K562 (cell line): ENCODE data around the gene TMEM132D. TPM values are rescaled to one million over a fixed set of nuclear protein-coding genes. Genes with fewer than 3 reads are reported as not detected.

Experiments used
- ATAC-seq: fragments of 200-7000 bp; cut with Tn5 transposase; 3 replicates; pipeline ENCODE4 v1.9.1; 2020; ENCODE audit warnings: moderate library complexity
- BruUV-seq: library from RNA; stranded (reverse); fragments of 400-500 nt; replicated peaks from 2 replicates; lab custom pipeline; 2021; lab: Mats Ljungman, UMichigan
- CTCF ChIA-PET: fragments of 300-600 bp; formaldehyde crosslinking; extraction: SDS; loops from one replicate; lab custom pipeline; 2021; ENCODE audit warnings: low intra/inter-chr PET ratio; lab: Yijun Ruan, JAX
- POLR2A ChIA-PET: fragments of 300-600, 350-650 bp; sonication (Branson Sonifier 250); formaldehyde crosslinking; extraction: SDS; loops from one replicate; lab custom pipeline; 2021; ENCODE audit warnings: antibody characterized with exemption, inconsistent platforms; lab: Yijun Ruan, JAX
- DNase-seq, 4 experiments: peaks; one replicate each; pipeline versions ENCODE4 v3.0.0 to v3.0.0-alpha.2; 2011 to 2018; ENCODE audit warnings: low spot score in 3 of 4, mixed read lengths in 3 of 4; ENCODE audit errors: extremely low read depth in 1 of 4
- FAIRE-seq: peaks from 2 replicates; lab custom pipeline; 2011; peaks lifted over from hg19 to GRCh38; lab: Jason Lieb, UNC
- H2AFZ ChIP-seq: 2 replicates; pipeline ENCODE4 v1.6.0; 2011; ENCODE audit warnings: low read depth, low read length, control low read depth, inconsistent platforms
- H3K27ac ChIP-seq: fragments of 200-600 bp; 3 replicates; pipeline ENCODE4 v1.8.0; 2011; ENCODE audit warnings: low read depth, mild to moderate bottlenecking, control low read depth, inconsistent platforms, low read length, moderate library complexity, mixed read lengths; ENCODE audit errors: extremely low read depth
- H3K27me3 ChIP-seq, 2 experiments: fragments of 300-600 bp in 1 of 2; 2 replicates in 1 of 2; 3 replicates in 1 of 2; pipeline versions ENCODE4 v1.6.0 to v1.8.0; 2011; ENCODE audit warnings: inconsistent platforms in 2 of 2, low read length in 2 of 2, mild to moderate bottlenecking in 1 of 2, mixed read lengths in 1 of 2, moderate library complexity in 1 of 2; ENCODE audit not compliant: control insufficient read depth in 2 of 2, insufficient read depth in 2 of 2
- H3K36me3 ChIP-seq: fragments of 300-600 bp; 3 replicates; pipeline ENCODE4 v1.8.0; 2011; ENCODE audit warnings: mild to moderate bottlenecking, low read length, inconsistent platforms; ENCODE audit not compliant: control insufficient read depth, insufficient read depth
- H3K4me1 ChIP-seq, 2 experiments: fragments of 200-600 bp in 1 of 2; replicated peaks in 1 of 2; 2 replicates in 1 of 2; 3 replicates in 1 of 2; pipeline versions ENCODE4 v1.5.1 to v1.8.0; 2011; ENCODE audit warnings: inconsistent platforms in 2 of 2, low read length in 2 of 2, mild to moderate bottlenecking in 1 of 2, mixed read lengths in 1 of 2, moderate library complexity in 1 of 2; ENCODE audit not compliant: control insufficient read depth in 2 of 2, insufficient read depth in 2 of 2
- H3K4me2 ChIP-seq: 2 replicates; pipeline ENCODE4 v1.6.1; 2011; ENCODE audit warnings: low read length, control low read depth, inconsistent platforms, mixed read lengths; ENCODE audit not compliant: insufficient read depth
- H3K4me3 ChIP-seq: fragments of 200-600 bp; sonication (generic), shearing (Covaris generic); 2 replicates; pipeline ENCODE4 v1.5.1; 2016; ENCODE audit warnings: control low read depth, inconsistent platforms
- H3K79me2 ChIP-seq: fragments of 200-600 bp; 3 replicates; pipeline ENCODE4 v1.8.0; 2011; ENCODE audit warnings: low read length, inconsistent platforms; ENCODE audit not compliant: control insufficient read depth, insufficient read depth
- H3K9ac ChIP-seq, 2 experiments: 2 replicates each; pipeline versions ENCODE4 v1.6.0 to v1.6.1; 2011; ENCODE audit warnings: low read depth in 2 of 2, low read length in 2 of 2, control low read depth in 1 of 2, inconsistent platforms in 1 of 2, mild to moderate bottlenecking in 1 of 2, mixed read lengths in 1 of 2; ENCODE audit not compliant: insufficient read depth in 1 of 2
- H3K9me1 ChIP-seq: one replicate; pipeline ENCODE4 v1.6.0; 2011; ENCODE audit warnings: inconsistent platforms, mild to moderate bottlenecking, low read length, moderate library complexity; ENCODE audit not compliant: control insufficient read depth, insufficient read depth
- H3K9me3 ChIP-seq: replicated peaks from 2 replicates; pipeline ENCODE4 v1.5.1; 2011; ENCODE audit warnings: low read depth, low read length, inconsistent platforms; ENCODE audit not compliant: control insufficient read depth, insufficient read depth
- H4K20me1 ChIP-seq: replicated peaks from 2 replicates; pipeline ENCODE4 v1.6.1; 2011; ENCODE audit warnings: low read length, inconsistent platforms, mixed read lengths; ENCODE audit not compliant: control insufficient read depth, insufficient read depth
- CBX1 ChIP-seq: sonication (generic); IDR thresholded peaks from 2 replicates; pipeline ENCODE4 v1.6.1; 2016; ENCODE audit warnings: antibody characterized with exemption, low read depth, mild to moderate bottlenecking
- FOXP1 ChIP-seq: sonication (generic); formaldehyde crosslinking; IDR thresholded peaks from 2 replicates; pipeline ENCODE4 v1.8.0; 2022; ENCODE audit warnings: mild to moderate bottlenecking, missing genetic modification reagents
- NFRKB ChIP-seq: fragments of 450-650 bp; IDR thresholded peaks from 2 replicates; pipeline ENCODE4 v1.6.1; 2016; ENCODE audit warnings: low read depth
- NR0B1 ChIP-seq: fragments of 450-650 bp; IDR thresholded peaks from one replicate; pipeline ENCODE4 v1.6.1; 2018; ENCODE audit warnings: mild to moderate bottlenecking, moderate library complexity; ENCODE audit not compliant: partially characterized antibody
- PRMT5 ChIP-seq: sonication (generic); formaldehyde crosslinking; IDR thresholded peaks from 2 replicates; pipeline ENCODE4 v1.5.0; 2020; ENCODE audit warnings: missing genetic modification reagents
- SPI1 ChIP-seq: IDR thresholded peaks from 2 replicates; pipeline ENCODE4 v1.6.1; 2011; ENCODE audit warnings: low read depth, low read length, control low read depth, borderline replicate concordance
- ZNF354B ChIP-seq: fragments of 250-450 bp; sonication (Bioruptor Pico); IDR thresholded peaks from 2 replicates; pipeline ENCODE4 v1.4.0; 2020
- ZNF57 ChIP-seq: fragments of 450-650 bp; formaldehyde crosslinking; IDR thresholded peaks from 2 replicates; pipeline ENCODE4 v1.4.0; 2020; ENCODE audit warnings: mild to moderate bottlenecking, moderate library complexity
- WGBS: fragments of 100-300 bp; shearing (Covaris generic); methylation state at CpG from one replicate; pipeline ENCODE4 v1.1.6; 2016; ENCODE audit warnings: low coverage, mixed read lengths; ENCODE audit not compliant: insufficient coverage; ENCODE audit errors: missing lambda C conversion rate; 5-methylcytosine and 5-hydroxymethylcytosine counted together
- in situ Hi-C: fragments of 300-500 bp; cut with MboI; formaldehyde crosslinking; loops from 4 replicates; pipeline ENCODE4 v1.15.0; 2018; ENCODE audit warnings: inconsistent platforms, mixed read lengths
- intact Hi-C: fragments of 100-400 bp; cut with micrococcal nuclease; formaldehyde crosslinking; loops from 2 replicates; pipeline ENCODE4 v1.14.2; 2022
- polyA plus RNA-seq, 8 experiments: library from polyadenylated mRNA; depleted of rRNA in 4 of 8; stranded (reverse) in 5 of 8; unstranded in 3 of 8; fragments of >200 nt; fragmentation: Nextera tagmentation in 2 of 8; fragmentation: Illumina TruSeq in 1 of 8; extraction: Ambion mirVana in 2 of 8; extraction: Trizol in 1 of 8; gene quantifications; 2 replicates each; pipeline versions ENCODE4 v1.2.1 to v1.2.3, GENCODE V29; 2011 to 2014; ENCODE audit warnings: inconsistent platforms in 1 of 8, missing spikeins in 1 of 8
- total RNA-seq, 7 experiments: library from RNA; depleted of rRNA in 6 of 7; stranded (reverse); fragments of >200 nt in 6 of 7; fragmentation: Illumina TruSeq in 2 of 7; extraction: Trizol in 2 of 7; gene quantifications; 2 replicates each; pipeline versions ENCODE4 v1.2.1 to v1.2.3, GENCODE V29; 2011 to 2021; ENCODE audit warnings: low replicate concordance in 1 of 7
- TF ChIP-seq, protein P1 (sequence below): fragments of 450-650 bp; formaldehyde crosslinking; IDR thresholded peaks from 2 replicates; pipeline ENCODE4 v1.4.0; 2020; ENCODE audit warnings: mild to moderate bottlenecking, mixed read lengths
- TF ChIP-seq, protein P2 (sequence below): fragments of 450-650 bp; IDR thresholded peaks from 2 replicates; pipeline ENCODE4 v1.6.1; 2018; ENCODE audit warnings: mild to moderate bottlenecking, low read depth; ENCODE audit not compliant: partially characterized antibody
- TF ChIP-seq, protein P3 (sequence below): sonication (generic); formaldehyde crosslinking; IDR thresholded peaks from 2 replicates; pipeline ENCODE4 v1.8.1; 2023; ENCODE audit warnings: mild to moderate bottlenecking, missing genetic modification reagents

Gene TMEM132D
- total and polyA plus RNA-seq, 9 of the 15 experiments (the other 6 are each of a cell fraction or from before 2014, with no cell fraction given) = not detected

DNA sequence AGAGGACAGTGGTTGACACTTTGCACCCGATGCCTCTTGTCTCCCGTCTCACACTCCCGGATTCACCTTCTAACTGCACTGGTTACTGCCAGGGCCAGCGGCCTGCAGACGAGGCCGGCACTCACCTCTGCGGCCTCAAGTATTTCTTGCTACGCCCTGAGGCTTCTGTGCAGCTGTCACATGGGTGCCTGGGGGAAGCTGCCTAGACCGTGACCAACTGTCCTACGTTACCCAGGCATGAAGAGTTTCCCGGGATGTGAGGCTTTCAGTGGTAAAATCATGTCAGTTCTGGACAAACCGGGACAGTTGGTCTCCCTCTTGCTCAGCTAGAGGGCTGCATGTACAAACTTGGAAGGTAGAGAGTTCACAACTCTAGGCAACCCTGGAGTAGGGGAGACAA is 776.1 kb downstream of the TMEM132D start:
- no peak for FAIRE-seq
- H3K79me2 ChIP-seq = no peaks in the 10 kb centered on the region
- H3K27ac ChIP-seq = no peak overlapping the region
- CTCF ChIA-PET = no interaction called here
- DNase-seq = no peak
- no TSS peak for BruUV-seq
- H3K36me3 ChIP-seq = no peaks in the 10 kb centered on the region
- in situ Hi-C loops = no loop called here
- no peak overlapping the region for H3K4me2 ChIP-seq
- TF ChIP-seq NFRKB (no peak), ZNF354B (no peak), FOXP1 (CRISPR knock-in tag) (no peak), PRMT5 (CRISPR knock-in tag) (no peak), ZNF57 (no peak), NR0B1 (no peak), CBX1 (no peak), SPI1 (no peak)
- TF ChIP-seq, protein P1, sequence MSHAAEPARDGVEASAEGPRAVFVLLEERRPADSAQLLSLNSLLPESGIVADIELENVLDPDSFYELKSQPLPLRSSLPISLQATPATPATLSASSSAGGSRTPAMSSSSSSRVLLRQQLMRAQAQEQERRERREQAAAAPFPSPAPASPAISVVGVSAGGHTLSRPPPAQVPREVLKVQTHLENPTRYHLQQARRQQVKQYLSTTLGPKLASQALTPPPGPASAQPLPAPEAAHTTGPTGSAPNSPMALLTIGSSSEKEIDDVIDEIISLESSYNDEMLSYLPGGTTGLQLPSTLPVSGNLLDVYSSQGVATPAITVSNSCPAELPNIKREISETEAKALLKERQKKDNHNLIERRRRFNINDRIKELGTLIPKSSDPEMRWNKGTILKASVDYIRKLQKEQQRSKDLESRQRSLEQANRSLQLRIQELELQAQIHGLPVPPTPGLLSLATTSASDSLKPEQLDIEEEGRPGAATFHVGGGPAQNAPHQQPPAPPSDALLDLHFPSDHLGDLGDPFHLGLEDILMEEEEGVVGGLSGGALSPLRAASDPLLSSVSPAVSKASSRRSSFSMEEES = no peak
- TF ChIP-seq, protein P2, sequence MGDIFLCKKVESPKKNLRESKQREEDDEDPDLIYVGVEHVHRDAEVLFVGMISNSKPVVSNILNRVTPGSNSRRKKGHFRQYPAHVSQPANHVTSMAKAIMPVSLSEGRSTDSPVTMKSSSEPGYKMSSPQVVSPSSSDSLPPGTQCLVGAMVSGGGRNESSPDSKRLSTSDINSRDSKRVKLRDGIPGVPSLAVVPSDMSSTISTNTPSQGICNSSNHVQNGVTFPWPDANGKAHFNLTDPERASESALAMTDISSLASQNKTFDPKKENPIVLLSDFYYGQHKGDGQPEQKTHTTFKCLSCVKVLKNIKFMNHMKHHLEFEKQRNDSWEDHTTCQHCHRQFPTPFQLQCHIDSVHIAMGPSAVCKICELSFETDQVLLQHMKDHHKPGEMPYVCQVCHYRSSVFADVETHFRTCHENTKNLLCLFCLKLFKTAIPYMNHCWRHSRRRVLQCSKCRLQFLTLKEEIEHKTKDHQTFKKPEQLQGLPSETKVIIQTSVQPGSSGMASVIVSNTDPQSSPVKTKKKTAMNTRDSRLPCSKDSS = no peak
- TF ChIP-seq, protein P3, sequence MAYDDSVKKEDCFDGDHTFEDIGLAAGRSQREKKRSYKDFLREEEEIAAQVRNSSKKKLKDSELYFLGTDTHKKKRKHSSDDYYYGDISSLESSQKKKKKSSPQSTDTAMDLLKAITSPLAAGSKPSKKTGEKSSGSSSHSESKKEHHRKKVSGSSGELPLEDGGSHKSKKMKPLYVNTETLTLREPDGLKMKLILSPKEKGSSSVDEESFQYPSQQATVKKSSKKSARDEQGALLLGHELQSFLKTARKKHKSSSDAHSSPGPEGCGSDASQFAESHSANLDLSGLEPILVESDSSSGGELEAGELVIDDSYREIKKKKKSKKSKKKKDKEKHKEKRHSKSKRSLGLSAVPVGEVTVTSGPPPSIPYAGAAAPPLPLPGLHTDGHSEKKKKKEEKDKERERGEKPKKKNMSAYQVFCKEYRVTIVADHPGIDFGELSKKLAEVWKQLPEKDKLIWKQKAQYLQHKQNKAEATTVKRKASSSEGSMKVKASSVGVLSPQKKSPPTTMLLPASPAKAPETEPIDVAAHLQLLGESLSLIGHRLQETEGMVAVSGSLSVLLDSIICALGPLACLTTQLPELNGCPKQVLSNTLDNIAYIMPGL = no peak
- TF ChIP-seq, all 486 proteins: peak for 0
- ATAC-seq = no peak
- no peaks in the 10 kb centered on the region for H4K20me1 ChIP-seq
- H3K9ac ChIP-seq = no peak overlapping the region
- H3K9me3 ChIP-seq = no peaks in the 10 kb centered on the region
- H3K9me1 ChIP-seq = no peaks in the 10 kb centered on the region
- intact Hi-C loops = no loop called here
- 3% methylated on average over 11 of the region's 12 CpGs for WGBS
- H2AFZ ChIP-seq = no peak overlapping the region
- H3K4me1 ChIP-seq = no peaks in the 10 kb centered on the region
- POLR2A ChIA-PET = no interaction called here
- no peak overlapping the region for H3K4me3 ChIP-seq
- peaks cover 0 to 8% of the 10 kb centered on the region in 2 experiments; a peak in 2 of 5 replicates for H3K27me3 ChIP-seq
